ENCODE data around the gene RRP12.

DNA sequence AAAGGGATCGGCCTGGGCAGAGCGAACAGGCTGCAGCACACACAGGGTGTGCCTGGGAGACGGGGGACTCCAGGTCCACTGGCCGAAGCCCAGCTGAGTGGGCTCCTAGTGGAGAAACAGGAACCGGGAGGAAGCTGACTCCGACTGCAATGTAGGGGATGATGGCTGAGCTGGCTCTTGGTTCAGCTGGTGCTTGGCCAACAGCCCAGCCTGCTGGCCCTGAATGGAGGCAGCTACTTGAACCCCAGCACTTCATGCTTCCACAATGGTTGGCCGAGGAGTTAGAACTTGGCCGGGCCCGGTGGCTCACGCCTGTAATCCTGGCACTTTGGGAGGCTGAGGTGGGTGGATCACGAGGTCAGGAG lies 39.6 kb downstream of the RRP12 start:
- TF ChIP-seq POLR2AphosphoS5 (IDR thresholded peaks at IDR 0.05; ENCODE audit: low read depth), result no peak
- TF ChIP-seq, protein P1, sequence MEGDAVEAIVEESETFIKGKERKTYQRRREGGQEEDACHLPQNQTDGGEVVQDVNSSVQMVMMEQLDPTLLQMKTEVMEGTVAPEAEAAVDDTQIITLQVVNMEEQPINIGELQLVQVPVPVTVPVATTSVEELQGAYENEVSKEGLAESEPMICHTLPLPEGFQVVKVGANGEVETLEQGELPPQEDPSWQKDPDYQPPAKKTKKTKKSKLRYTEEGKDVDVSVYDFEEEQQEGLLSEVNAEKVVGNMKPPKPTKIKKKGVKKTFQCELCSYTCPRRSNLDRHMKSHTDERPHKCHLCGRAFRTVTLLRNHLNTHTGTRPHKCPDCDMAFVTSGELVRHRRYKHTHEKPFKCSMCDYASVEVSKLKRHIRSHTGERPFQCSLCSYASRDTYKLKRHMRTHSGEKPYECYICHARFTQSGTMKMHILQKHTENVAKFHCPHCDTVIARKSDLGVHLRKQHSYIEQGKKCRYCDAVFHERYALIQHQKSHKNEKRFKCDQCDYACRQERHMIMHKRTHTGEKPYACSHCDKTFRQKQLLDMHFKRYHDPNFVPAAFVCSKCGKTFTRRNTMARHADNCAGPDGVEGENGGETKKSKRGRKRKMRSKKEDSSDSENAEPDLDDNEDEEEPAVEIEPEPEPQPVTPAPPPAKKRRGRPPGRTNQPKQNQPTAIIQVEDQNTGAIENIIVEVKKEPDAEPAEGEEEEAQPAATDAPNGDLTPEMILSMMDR (IDR thresholded peaks at IDR 0.05; ENCODE audit: insufficient read depth, low read length), result no peak
